Neural cell (in vitro differentiated cells): ENCODE results near the gene SLC9A3. TPM values are rescaled to one million over a fixed set of nuclear protein-coding genes. Genes with fewer than 3 reads are reported as not detected.

Source experiments
- H2AFZ ChIP-seq: fragments of 200-600, 300-800 bp; sonication (generic), shearing (Covaris generic); 2 replicates; pipeline ENCODE4 v1.6.0; 2014; ENCODE audit warnings: low read depth, mild to moderate bottlenecking, antibody characterized with exemption, low read length, moderate library complexity
- H3F3A ChIP-seq: fragments of 200-600 bp; shearing (Covaris generic); 2 replicates; pipeline ENCODE4 v1.6.1; 2016; ENCODE audit warnings: mild to moderate bottlenecking, moderate library complexity, mixed read lengths, antibody characterized with exemption, low read length; ENCODE audit not compliant: insufficient read depth, poor library complexity, severe bottlenecking
- H3K27ac ChIP-seq: fragments of 200-600, 300-800 bp; sonication (generic), shearing (Covaris generic); 2 replicates; pipeline ENCODE4 v1.5.1; 2014; ENCODE audit warnings: mild to moderate bottlenecking, low read length, moderate library complexity
- H3K27me3 ChIP-seq: fragments of 300-800, 200-600 bp; sonication (generic), shearing (Covaris generic); 2 replicates; pipeline ENCODE4 v1.6.0; 2014; ENCODE audit warnings: mild to moderate bottlenecking, low read depth, low read length, moderate library complexity; ENCODE audit not compliant: insufficient read depth
- H3K36me3 ChIP-seq: fragments of 300-800, 200-600 bp; sonication (generic), shearing (Covaris generic); 2 replicates; pipeline ENCODE4 v1.5.1; 2014; ENCODE audit warnings: mild to moderate bottlenecking, antibody characterized with exemption, low read length, moderate library complexity; ENCODE audit not compliant: insufficient read depth
- H3K4me2 ChIP-seq: fragments of 300-800, 200-600 bp; sonication (generic), shearing (Covaris generic); 2 replicates; pipeline ENCODE4 v1.6.0; 2014; ENCODE audit warnings: mild to moderate bottlenecking, low read length
- H3K4me3 ChIP-seq: fragments of 300-800, 200-600 bp; sonication (generic), shearing (Covaris generic); 2 replicates; pipeline ENCODE4 v1.5.1; 2014; ENCODE audit warnings: mild to moderate bottlenecking, low read length, moderate library complexity
- H3K79me2 ChIP-seq: fragments of 200-600 bp; shearing (Covaris generic); replicated peaks from 2 replicates; pipeline ENCODE4 v1.6.0; 2014; ENCODE audit warnings: mild to moderate bottlenecking, low read length, moderate library complexity; ENCODE audit not compliant: insufficient read depth
- H3K9ac ChIP-seq: fragments of 300-800, 200-600 bp; sonication (generic), shearing (Covaris generic); 2 replicates; pipeline ENCODE4 v1.6.1; 2016; ENCODE audit warnings: mild to moderate bottlenecking, low read length, mixed read lengths
- H3K9me2 ChIP-seq: fragments of 200-600 bp; shearing (Covaris generic); 2 replicates; pipeline ENCODE4 v1.6.1; 2016; ENCODE audit warnings: mild to moderate bottlenecking, low read length, mixed read lengths; ENCODE audit not compliant: insufficient read depth
- H3K9me3 ChIP-seq: fragments of 200-600, 300-800 bp; sonication (generic), shearing (Covaris generic); 2 replicates; pipeline ENCODE4 v1.6.1; 2016; ENCODE audit warnings: mild to moderate bottlenecking, mixed run types, low read length, moderate library complexity, mixed read lengths
- H4K20me1 ChIP-seq: fragments of 200-600 bp; shearing (Covaris generic); 2 replicates; pipeline ENCODE4 v1.6.1; 2016; ENCODE audit warnings: mild to moderate bottlenecking, mixed run types; ENCODE audit not compliant: insufficient read depth
- EP300 ChIP-seq: fragments of 450-650 bp; conservative IDR thresholded peaks from 2 replicates; pipeline ENCODE4 v1.6.1; 2014; ENCODE audit warnings: antibody characterized with exemption, mild to moderate bottlenecking, moderate library complexity; ENCODE audit not compliant: poor library complexity, severe bottlenecking
- EZH2 ChIP-seq: fragments of 200-600, 300-800 bp; shearing (Covaris generic), sonication (generic); IDR thresholded peaks from 2 replicates; pipeline ENCODE4 v1.6.1; 2014; ENCODE audit warnings: antibody characterized with exemption, low read length, borderline replicate concordance, mild to moderate bottlenecking; ENCODE audit not compliant: insufficient read depth, poor library complexity, severe bottlenecking
- MXI1 ChIP-seq: fragments of 450-650 bp; conservative IDR thresholded peaks from 2 replicates; pipeline ENCODE4 v1.6.1; 2014; ENCODE audit warnings: antibody characterized with exemption, mild to moderate bottlenecking; ENCODE audit not compliant: poor library complexity, severe bottlenecking
- POLR2AphosphoS5 ChIP-seq: IDR thresholded peaks from 2 replicates; pipeline ENCODE4 v1.6.1; 2012
- RAD21 ChIP-seq: fragments of 450-650 bp; conservative IDR thresholded peaks from 2 replicates; pipeline ENCODE4 v1.6.1; 2014; ENCODE audit warnings: antibody characterized with exemption, mild to moderate bottlenecking, moderate library complexity
- SMC3 ChIP-seq: fragments of 450-650 bp; conservative IDR thresholded peaks from 2 replicates; pipeline ENCODE4 v1.6.1; 2014; ENCODE audit warnings: antibody characterized with exemption, mild to moderate bottlenecking, moderate library complexity; ENCODE audit not compliant: poor library complexity
- TAF1 ChIP-seq: IDR thresholded peaks from 2 replicates; pipeline ENCODE4 v1.6.1; 2012; ENCODE audit warnings: low read depth
- polyA plus RNA-seq: library from polyadenylated mRNA; depleted of rRNA; stranded (reverse); fragments of >200 nt; gene quantifications from 2 replicates; pipeline ENCODE4 v1.2.3, GENCODE V29; 2014
- TF ChIP-seq, protein P1 (sequence below): fragments of 450-650 bp; IDR thresholded peaks from 2 replicates; pipeline ENCODE4 v1.5.1; 2014; ENCODE audit warnings: antibody characterized with exemption, mild to moderate bottlenecking, moderate library complexity; ENCODE audit not compliant: poor library complexity, severe bottlenecking
- TF ChIP-seq, protein P2 (sequence below): IDR thresholded peaks from 2 replicates; pipeline ENCODE4 v1.6.1; 2012; ENCODE audit warnings: borderline replicate concordance

SLC9A3 gene
- polyA plus RNA-seq, 1 donor from 2014 or later, result 4.0 TPM

DNA sequence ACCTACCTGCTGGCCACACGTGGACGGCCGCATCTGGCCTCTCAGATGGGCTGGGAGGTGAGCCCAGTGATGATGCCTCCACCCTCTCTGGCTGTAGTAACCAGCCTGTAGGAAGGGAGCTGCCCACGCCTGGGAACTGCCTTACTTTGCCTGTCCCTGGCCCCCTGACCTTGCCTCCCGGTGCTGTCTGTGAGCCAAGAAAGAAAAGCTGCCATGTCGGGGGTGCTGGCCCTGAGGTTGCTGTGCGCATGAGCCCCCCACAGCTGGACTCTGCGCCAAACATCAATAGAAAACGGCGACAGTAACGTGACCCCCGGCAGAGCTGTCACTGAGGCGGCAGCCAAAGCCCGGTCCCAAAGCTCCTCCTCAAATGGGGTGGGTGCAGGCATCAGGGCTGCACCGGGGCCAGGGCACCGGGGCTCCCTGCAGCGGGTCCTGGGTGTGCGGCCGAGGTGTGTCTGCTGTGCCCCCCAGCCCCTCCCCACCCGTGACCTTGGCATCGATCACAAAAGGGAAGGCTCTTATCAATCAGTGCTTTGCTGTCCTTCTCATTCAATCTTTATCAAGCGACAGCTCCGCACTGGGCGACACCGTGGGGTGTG is 15.3 kb upstream of the SLC9A3 start:
- H3K4me3 ChIP-seq, result no peak overlapping the region

GRCh38 chr5:538801-539468 is 14.7 kb upstream of the SLC9A3 start:
- H4K20me1 ChIP-seq, result no peaks in the 10 kb centered on the region
- H3K27me3 ChIP-seq, result no peaks in the 10 kb centered on the region
- no peaks in the 10 kb centered on the region for H3K36me3 ChIP-seq
- no peak overlapping the region for H3K9ac ChIP-seq
- no peak overlapping the region for H3K27ac ChIP-seq
- H2AFZ ChIP-seq, result no peak overlapping the region
- no peaks in the 10 kb centered on the region for H3K9me2 ChIP-seq
- H3K79me2 ChIP-seq, result no peaks in the 10 kb centered on the region
- H3F3A ChIP-seq, result no peaks in the 10 kb centered on the region
- no peaks in the 10 kb centered on the region for H3K9me3 ChIP-seq
- no peak overlapping the region for H3K4me2 ChIP-seq
- no peak overlapping the region for H3K4me3 ChIP-seq
- TF ChIP-seq, protein P1, sequence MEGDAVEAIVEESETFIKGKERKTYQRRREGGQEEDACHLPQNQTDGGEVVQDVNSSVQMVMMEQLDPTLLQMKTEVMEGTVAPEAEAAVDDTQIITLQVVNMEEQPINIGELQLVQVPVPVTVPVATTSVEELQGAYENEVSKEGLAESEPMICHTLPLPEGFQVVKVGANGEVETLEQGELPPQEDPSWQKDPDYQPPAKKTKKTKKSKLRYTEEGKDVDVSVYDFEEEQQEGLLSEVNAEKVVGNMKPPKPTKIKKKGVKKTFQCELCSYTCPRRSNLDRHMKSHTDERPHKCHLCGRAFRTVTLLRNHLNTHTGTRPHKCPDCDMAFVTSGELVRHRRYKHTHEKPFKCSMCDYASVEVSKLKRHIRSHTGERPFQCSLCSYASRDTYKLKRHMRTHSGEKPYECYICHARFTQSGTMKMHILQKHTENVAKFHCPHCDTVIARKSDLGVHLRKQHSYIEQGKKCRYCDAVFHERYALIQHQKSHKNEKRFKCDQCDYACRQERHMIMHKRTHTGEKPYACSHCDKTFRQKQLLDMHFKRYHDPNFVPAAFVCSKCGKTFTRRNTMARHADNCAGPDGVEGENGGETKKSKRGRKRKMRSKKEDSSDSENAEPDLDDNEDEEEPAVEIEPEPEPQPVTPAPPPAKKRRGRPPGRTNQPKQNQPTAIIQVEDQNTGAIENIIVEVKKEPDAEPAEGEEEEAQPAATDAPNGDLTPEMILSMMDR, result no peak
- no peak for TF ChIP-seq RAD21
- TF ChIP-seq SMC3, result no peak
- TF ChIP-seq POLR2AphosphoS5, result no peak
- TF ChIP-seq TAF1, result no peak
- TF ChIP-seq, protein P2, sequence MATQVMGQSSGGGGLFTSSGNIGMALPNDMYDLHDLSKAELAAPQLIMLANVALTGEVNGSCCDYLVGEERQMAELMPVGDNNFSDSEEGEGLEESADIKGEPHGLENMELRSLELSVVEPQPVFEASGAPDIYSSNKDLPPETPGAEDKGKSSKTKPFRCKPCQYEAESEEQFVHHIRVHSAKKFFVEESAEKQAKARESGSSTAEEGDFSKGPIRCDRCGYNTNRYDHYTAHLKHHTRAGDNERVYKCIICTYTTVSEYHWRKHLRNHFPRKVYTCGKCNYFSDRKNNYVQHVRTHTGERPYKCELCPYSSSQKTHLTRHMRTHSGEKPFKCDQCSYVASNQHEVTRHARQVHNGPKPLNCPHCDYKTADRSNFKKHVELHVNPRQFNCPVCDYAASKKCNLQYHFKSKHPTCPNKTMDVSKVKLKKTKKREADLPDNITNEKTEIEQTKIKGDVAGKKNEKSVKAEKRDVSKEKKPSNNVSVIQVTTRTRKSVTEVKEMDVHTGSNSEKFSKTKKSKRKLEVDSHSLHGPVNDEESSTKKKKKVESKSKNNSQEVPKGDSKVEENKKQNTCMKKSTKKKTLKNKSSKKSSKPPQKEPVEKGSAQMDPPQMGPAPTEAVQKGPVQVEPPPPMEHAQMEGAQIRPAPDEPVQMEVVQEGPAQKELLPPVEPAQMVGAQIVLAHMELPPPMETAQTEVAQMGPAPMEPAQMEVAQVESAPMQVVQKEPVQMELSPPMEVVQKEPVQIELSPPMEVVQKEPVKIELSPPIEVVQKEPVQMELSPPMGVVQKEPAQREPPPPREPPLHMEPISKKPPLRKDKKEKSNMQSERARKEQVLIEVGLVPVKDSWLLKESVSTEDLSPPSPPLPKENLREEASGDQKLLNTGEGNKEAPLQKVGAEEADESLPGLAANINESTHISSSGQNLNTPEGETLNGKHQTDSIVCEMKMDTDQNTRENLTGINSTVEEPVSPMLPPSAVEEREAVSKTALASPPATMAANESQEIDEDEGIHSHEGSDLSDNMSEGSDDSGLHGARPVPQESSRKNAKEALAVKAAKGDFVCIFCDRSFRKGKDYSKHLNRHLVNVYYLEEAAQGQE, result no peak
- no peak for TF ChIP-seq EP300
- no peak for TF ChIP-seq MXI1
- TF ChIP-seq EZH2, result no peak

More for the DNA sequence above, 15.3 kb upstream of the SLC9A3 start:
- H3K36me3 ChIP-seq, result no peaks in the 10 kb centered on the region
- H3K79me2 ChIP-seq, result no peaks in the 10 kb centered on the region
- no peak overlapping the region for H3K4me2 ChIP-seq
- no peaks in the 10 kb centered on the region for H3K27me3 ChIP-seq
- TF ChIP-seq MXI1, result no peak
- TF ChIP-seq SMC3, result no peak
- TF ChIP-seq, protein P1, result no peak
- H3F3A ChIP-seq, result no peaks in the 10 kb centered on the region
- no peaks in the 10 kb centered on the region for H3K9me3 ChIP-seq
- no peaks in the 10 kb centered on the region for H4K20me1 ChIP-seq
- no peaks in the 10 kb centered on the region for H3K9me2 ChIP-seq
- H2AFZ ChIP-seq, result no peak overlapping the region
- H3K9ac ChIP-seq, result no peak overlapping the region
- H3K27ac ChIP-seq, result no peak overlapping the region
